C4-2B (cell line): ENCODE results near the gene FOXO3.

Source experiments
- ZFX ChIP-seq: fragments of 450-650 bp; IDR thresholded peaks from 2 replicates; pipeline ENCODE4 v1.6.1; 2017
- TF ChIP-seq, protein P1 (sequence below): fragments of 450-650 bp; conservative IDR thresholded peaks from 2 replicates; pipeline ENCODE4 v1.5.1; 2017; ENCODE audit warnings: mild to moderate bottlenecking

DNA sequence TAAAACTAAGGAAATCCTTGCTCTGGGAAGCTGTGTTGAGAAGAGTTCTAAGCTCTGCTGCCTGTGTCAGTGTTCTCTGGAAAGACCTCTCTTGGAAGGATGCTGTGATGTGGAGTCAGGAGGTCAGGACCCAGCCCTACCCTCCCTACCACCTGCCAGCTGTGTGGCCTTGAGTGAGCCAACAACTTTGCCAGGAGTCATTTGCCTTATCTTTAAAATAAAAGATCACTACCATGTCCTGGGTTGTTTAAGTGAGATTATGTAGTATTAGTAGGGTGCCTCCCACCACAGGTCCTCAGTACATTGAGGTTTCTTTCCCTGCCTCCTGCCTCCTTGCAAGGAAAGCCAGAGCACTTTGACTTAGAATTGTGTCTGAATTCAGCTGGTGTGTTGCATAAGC is 64.9 kb downstream of the FOXO3 start:
- TF ChIP-seq, protein P1, sequence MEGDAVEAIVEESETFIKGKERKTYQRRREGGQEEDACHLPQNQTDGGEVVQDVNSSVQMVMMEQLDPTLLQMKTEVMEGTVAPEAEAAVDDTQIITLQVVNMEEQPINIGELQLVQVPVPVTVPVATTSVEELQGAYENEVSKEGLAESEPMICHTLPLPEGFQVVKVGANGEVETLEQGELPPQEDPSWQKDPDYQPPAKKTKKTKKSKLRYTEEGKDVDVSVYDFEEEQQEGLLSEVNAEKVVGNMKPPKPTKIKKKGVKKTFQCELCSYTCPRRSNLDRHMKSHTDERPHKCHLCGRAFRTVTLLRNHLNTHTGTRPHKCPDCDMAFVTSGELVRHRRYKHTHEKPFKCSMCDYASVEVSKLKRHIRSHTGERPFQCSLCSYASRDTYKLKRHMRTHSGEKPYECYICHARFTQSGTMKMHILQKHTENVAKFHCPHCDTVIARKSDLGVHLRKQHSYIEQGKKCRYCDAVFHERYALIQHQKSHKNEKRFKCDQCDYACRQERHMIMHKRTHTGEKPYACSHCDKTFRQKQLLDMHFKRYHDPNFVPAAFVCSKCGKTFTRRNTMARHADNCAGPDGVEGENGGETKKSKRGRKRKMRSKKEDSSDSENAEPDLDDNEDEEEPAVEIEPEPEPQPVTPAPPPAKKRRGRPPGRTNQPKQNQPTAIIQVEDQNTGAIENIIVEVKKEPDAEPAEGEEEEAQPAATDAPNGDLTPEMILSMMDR: no peak
- no peak for TF ChIP-seq ZFX
